MCF 10A (cell line): Measurements from ENCODE around the gene GALNT13. TPM values are rescaled to one million over a fixed set of nuclear protein-coding genes. Genes with fewer than 3 reads are reported as not detected.

Source experiments
- BruUV-seq: library from RNA; stranded (reverse); fragments of 400-500 nt; replicated peaks from 2 replicates; lab custom pipeline; 2021; lab: Mats Ljungman, UMichigan
- CTCF ChIA-PET: fragments of 300-600 bp; sonication (Branson Sonifier 250); formaldehyde crosslinking; extraction: SDS; loops from one replicate; lab custom pipeline; 2021; ENCODE audit warnings: antibody characterized with exemption, inconsistent platforms; lab: Yijun Ruan, JAX
- POLR2A ChIA-PET: fragments of 300-600, 350-650 bp; sonication (Branson Sonifier 250); formaldehyde crosslinking; extraction: SDS; loops from one replicate; lab custom pipeline; 2020; ENCODE audit warnings: antibody characterized with exemption, inconsistent platforms; lab: Yijun Ruan, JAX
- DNase-seq: peaks from one replicate; pipeline ENCODE4 v3.0.0-alpha.2; 2018; ENCODE audit not compliant: unreplicated experiment
- H3K27ac Mint-ChIP-seq: one replicate; pipeline ENCODE4 v1.8.0; 2022; ENCODE audit warnings: mild to moderate bottlenecking, low read depth, mixed read lengths; ENCODE audit not compliant: unreplicated experiment
- H3K27me3 Mint-ChIP-seq: one replicate; pipeline ENCODE4 v1.8.0; 2022; ENCODE audit warnings: mixed read lengths; ENCODE audit not compliant: insufficient read depth, unreplicated experiment
- H3K36me3 Mint-ChIP-seq: one replicate; pipeline ENCODE4 v1.8.0; 2022; ENCODE audit warnings: mild to moderate bottlenecking, moderate library complexity, mixed read lengths; ENCODE audit not compliant: insufficient read depth, unreplicated experiment
- H3K4me1 Mint-ChIP-seq: one replicate; pipeline ENCODE4 v1.8.0; 2022; ENCODE audit warnings: mixed read lengths; ENCODE audit not compliant: insufficient read depth, unreplicated experiment
- H3K4me3 Mint-ChIP-seq: one replicate; pipeline ENCODE4 v1.8.0; 2022; ENCODE audit warnings: mild to moderate bottlenecking, moderate library complexity, mixed read lengths; ENCODE audit not compliant: unreplicated experiment
- H3K9me3 Mint-ChIP-seq: one replicate; pipeline ENCODE4 v1.8.0; 2022; ENCODE audit warnings: mixed read lengths; ENCODE audit not compliant: unreplicated experiment
- intact Hi-C: fragments of 100-400 bp; cut with micrococcal nuclease; formaldehyde crosslinking; loops from 2 replicates; pipeline ENCODE4 v1.14.1; 2022
- total RNA-seq: library from RNA; stranded (reverse); gene quantifications from 2 replicates; pipeline ENCODE4 v1.2.3, GENCODE V29; 2022
- TF ChIP-seq, protein P1 (sequence below): fragments of 200-600 bp; IDR thresholded peaks from one replicate; pipeline ENCODE4 v1.8.0; 2022; ENCODE audit warnings: antibody characterized with exemption, mild to moderate bottlenecking; ENCODE audit not compliant: unreplicated experiment

Gene GALNT13
- total RNA-seq, 1 experiment from 2014 or later, result 0.54 TPM

GRCh38 chr2:153880926-153881325 is 9.2 kb downstream of the GALNT13 start:
- no peaks in the 10 kb centered on the region for H3K36me3 Mint-ChIP-seq
- no TSS peak for BruUV-seq
- no peaks in the 10 kb centered on the region for H3K27me3 Mint-ChIP-seq
- ChIA-PET POLR2A (no interaction called here), CTCF (no interaction called here)
- no peaks in the 10 kb centered on the region for H3K4me1 Mint-ChIP-seq
- no peak overlapping the region for H3K4me3 Mint-ChIP-seq
- no peaks in the 10 kb centered on the region for H3K9me3 Mint-ChIP-seq
- intact Hi-C loops, result no loop called here
- no peak for DNase-seq
- TF ChIP-seq, protein P1, sequence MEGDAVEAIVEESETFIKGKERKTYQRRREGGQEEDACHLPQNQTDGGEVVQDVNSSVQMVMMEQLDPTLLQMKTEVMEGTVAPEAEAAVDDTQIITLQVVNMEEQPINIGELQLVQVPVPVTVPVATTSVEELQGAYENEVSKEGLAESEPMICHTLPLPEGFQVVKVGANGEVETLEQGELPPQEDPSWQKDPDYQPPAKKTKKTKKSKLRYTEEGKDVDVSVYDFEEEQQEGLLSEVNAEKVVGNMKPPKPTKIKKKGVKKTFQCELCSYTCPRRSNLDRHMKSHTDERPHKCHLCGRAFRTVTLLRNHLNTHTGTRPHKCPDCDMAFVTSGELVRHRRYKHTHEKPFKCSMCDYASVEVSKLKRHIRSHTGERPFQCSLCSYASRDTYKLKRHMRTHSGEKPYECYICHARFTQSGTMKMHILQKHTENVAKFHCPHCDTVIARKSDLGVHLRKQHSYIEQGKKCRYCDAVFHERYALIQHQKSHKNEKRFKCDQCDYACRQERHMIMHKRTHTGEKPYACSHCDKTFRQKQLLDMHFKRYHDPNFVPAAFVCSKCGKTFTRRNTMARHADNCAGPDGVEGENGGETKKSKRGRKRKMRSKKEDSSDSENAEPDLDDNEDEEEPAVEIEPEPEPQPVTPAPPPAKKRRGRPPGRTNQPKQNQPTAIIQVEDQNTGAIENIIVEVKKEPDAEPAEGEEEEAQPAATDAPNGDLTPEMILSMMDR, result no peak
- no peak overlapping the region for H3K27ac Mint-ChIP-seq

- no peaks in the 10 kb centered on the region for H3K9me3 Mint-ChIP-seq
- TF ChIP-seq, protein P1, result no peak
- intact Hi-C loops, result no loop called here
- CTCF ChIA-PET, result interaction anchor here (1.1 kb wide), 1 partner anchor 488 kb away, joined by 3 read pairs; no protein-coding TSS in a partner anchor
- no peaks in the 10 kb centered on the region for H3K27me3 Mint-ChIP-seq
- H3K4me1 Mint-ChIP-seq, result no peaks in the 10 kb centered on the region
- H3K27ac Mint-ChIP-seq, result no peak overlapping the region
- POLR2A ChIA-PET, result interaction anchor here (0.6 kb wide), 1 partner anchor 170 kb away, joined by 3 read pairs; no protein-coding TSS in a partner anchor
- no peaks in the 10 kb centered on the region for H3K36me3 Mint-ChIP-seq
- DNase-seq, result no peak
- BruUV-seq, result no TSS peak
- H3K4me3 Mint-ChIP-seq, result no peak overlapping the region
Measured at GRCh38 chr2:153886833-153887232, 15.1 kb downstream of the GALNT13 start.

- Mint-ChIP-seq H3K4me1 (no peaks in the 10 kb centered on the region), H3K36me3 (no peaks in the 10 kb centered on the region), H3K4me3 (no peak overlapping the region), H3K9me3 (no peaks in the 10 kb centered on the region), H3K27me3 (no peaks in the 10 kb centered on the region), H3K27ac (no peak overlapping the region)
- DNase-seq, result no peak
- intact Hi-C loops, result no loop called here
- CTCF ChIA-PET, result interaction anchor here (0.6 kb wide), 2 partner anchors 30 to 139 kb away, joined by 3 read pairs; no protein-coding TSS in a partner anchor
- TF ChIP-seq, protein P1, result no peak
- POLR2A ChIA-PET, result no interaction called here
- BruUV-seq, result no TSS peak
Measured at GRCh38 chr2:153890576-153890975, 18.9 kb downstream of the GALNT13 start.

- Mint-ChIP-seq H3K36me3 (no peaks in the 10 kb centered on the region), H3K27ac (no peak overlapping the region), H3K27me3 (no peaks in the 10 kb centered on the region), H3K4me3 (no peak overlapping the region), H3K4me1 (no peaks in the 10 kb centered on the region), H3K9me3 (no peaks in the 10 kb centered on the region)
- DNase-seq, result no peak
- TF ChIP-seq, protein P1, result no peak
- BruUV-seq, result no TSS peak
- intact Hi-C loops, result no loop called here
- ChIA-PET CTCF (interaction anchor here (0.6 kb wide), 1 partner anchor 138 kb away, joined by 3 read pairs; no protein-coding TSS in a partner anchor), POLR2A (no interaction called here)
Measured at GRCh38 chr2:153891051-153891450, 19.3 kb downstream of the GALNT13 start.
